GM21737 (cell line): ENCODE data around the gene YPEL1.

Experiments used
- ATAC-seq: cut with Tn5 transposase; IDR thresholded peaks from one replicate; pipeline ENCODE4 v1.9.1; 2021; ENCODE audit warnings: mild to moderate bottlenecking, moderate library complexity; ENCODE audit not compliant: unreplicated experiment

YPEL1 gene, protein sequence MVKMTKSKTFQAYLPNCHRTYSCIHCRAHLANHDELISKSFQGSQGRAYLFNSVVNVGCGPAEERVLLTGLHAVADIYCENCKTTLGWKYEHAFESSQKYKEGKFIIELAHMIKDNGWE

DNA sequence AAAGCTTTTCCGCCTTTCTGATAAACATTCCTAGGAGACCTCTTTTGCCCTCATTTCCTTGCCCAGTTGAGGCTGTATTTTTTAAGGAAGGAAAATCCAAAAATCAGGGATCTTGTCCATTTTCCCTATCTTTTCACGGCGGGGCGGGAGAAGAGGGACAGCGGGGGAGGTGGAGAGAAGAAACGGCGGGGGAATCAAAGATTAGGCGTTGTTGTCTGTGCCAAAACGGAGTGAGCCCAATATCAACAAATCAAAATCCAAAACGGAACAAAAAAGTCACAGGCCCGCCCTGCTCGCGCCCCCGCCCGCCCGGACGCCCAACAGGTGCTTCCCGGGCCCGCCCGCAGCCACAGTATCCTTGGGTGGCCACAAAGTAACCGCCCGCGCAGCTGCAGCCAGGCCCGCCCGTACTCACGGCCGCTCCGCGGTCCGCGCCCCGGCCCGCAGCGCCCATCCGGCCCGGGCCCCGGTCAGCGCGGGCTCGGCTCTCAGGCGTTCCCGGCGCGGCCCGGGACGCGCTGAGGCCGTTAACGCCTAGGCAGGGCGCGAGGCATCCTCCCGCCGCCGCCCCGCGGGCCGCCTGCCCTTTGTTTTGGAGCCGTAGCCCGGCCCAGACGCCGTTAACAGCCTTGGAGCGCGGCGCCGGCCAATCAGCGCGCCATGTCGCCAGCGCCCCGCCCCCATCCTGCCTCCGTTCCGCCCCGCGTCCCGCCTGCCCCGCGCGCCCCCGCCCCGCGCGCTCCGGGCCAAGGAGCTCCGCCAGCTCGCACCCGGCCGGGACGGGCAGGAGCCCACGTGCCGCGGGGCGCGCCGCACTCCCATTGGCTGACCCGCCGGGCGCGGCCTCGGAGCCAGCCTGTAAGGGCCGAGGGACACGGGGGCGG, at the start of gene YPEL1:
TSS of gene YPEL1 (minus strand) at position 595 of the 884 bp plus-strand sequence. CDS start 25,050 bp downstream, outside the sequence.
- peak; percentile 87 for ATAC-seq

DNA sequence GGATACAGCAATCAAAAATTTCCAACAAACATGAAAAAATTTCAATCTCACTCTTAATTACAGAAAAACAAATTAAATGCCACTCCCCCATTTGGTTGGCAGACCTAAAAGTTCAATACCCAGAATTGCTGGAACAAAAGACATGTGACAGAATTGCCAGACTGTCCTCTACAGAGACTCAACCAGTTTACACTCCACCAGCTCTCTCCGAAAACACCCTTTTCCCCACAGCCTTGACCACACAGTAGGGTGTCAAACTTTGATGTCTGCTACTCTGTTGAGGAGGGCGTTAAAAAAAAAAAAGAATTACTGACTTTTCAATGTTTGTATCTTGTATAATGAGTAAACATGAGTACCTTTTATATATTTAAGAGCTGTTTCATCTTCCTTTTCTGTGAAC, 44.7 kb upstream of the YPEL1 start:
- ATAC-seq: no peak

DNA sequence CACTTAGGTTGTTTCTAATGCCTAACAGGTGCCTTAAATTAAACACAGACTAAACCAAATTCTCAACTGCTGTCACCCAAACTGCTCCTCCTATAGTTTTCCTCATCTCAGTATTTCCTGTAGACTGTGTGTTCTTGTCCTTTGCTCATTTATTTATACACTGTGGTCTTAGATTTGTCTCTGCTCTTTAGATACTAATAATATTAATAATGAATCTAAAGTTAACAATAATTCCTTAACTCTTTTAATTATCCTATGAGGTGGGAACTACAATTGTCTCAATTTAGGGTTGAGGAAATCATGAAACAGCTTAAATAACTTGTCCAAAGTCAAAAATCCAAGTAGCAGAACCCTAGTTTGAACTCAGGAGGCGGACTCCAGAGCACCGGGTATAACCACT, 43.9 kb upstream of the YPEL1 start:
- no peak for ATAC-seq

DNA sequence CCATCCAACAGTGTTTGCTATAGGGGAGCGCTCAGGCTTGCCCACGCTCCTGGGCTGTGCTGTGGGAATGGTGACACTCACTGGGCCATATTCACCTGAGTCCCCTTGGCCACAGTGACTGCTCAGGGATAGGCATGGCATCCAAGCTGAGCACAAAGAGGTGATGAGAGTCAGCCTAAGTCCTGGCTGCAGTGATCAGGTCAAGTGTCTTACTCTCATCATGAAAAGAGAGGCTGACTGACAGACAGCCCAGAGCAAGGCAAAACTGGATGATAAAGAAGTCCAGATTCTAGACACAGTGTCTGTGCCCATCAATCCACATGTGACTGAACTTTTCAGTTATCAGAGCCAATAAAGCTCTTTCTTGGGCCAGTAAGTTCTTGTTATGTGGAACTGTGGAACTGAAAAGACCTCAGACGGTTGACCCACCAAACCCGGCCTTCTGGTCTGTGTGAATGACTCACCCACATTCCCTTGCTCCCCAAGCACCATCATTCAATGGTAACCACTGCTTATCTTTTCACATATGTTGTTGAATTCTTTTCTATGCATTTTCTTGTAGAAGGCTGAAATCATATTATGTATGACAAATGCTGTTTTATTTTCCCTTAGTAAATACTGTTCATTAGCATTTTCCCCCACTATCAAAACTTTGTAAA, 43.2 kb upstream of the YPEL1 start:
- ATAC-seq: no peak

DNA sequence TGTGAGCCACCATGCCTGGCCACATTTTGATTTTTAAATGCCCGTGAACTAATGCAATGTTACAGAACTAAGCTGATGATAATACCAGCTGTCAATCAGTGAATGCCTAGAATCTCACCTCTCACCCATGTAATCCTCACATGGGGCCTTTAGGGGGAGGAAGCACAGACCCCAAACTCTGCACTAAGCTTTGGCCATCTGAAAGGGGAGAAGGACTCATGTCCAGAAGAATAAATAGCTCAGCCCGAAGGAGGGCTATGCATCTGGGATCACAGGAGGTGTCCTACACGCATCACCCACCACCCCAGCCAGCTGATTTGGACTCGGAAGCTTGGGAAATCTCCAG, 36.0 kb upstream of the YPEL1 start:
- ATAC-seq: no peak

DNA sequence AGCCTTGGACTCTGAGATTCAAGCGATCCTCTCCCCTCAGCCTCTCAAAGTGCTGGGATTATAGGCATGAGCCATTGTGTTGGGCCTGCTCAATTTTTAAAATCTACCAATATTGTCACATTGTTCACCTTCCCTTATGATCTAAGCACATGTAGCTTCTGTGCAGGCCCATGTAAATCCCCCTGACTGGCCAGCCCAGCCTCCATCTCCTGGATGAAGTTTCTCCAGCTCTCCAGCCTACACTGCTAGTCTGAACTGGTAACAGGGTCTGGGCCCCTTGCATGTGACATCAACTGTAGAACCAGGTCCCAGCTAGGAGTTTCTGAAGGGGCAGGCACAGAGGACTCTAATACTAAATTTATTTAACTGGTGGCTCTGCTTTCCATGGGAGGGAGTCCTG, 32.8 kb upstream of the YPEL1 start:
- ATAC-seq: no peak

DNA sequence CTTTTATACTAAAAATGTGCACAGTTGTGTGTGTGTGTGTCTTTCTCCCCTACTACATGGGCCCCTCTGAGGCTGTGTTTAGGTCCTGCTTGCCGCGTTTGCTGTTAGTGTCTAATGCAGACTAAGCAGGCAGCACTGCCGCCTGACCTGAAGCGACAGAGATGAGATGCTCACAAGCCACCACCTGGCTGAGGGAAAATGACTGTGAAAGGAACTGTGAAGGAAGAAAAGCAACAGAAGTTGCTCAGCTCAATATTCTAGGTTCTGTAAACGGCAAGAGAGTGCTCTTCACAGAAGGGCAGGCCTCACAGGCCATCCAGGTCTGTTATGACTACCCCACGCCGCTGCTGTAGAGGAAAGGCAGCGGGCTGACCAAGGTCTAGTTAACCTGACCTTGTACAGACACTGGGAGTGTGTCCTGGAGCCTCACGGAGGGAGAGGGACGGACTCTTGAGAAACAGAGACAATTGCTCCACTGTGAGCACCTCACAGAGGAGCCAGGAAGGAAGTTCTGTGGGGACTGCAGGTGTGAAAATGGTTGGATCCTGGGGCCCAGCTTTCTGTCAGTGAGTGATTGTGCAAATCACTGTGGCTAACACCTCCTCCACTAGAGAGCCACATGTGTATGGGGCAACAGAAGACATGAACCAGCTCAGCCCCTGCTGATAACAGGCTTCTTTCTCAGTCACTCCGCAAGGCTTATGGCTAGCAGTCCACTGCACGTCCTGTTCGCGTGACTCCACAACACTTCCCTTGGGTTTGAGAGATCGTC, 31.3 kb upstream of the YPEL1 start:
- ATAC-seq: no peak

DNA sequence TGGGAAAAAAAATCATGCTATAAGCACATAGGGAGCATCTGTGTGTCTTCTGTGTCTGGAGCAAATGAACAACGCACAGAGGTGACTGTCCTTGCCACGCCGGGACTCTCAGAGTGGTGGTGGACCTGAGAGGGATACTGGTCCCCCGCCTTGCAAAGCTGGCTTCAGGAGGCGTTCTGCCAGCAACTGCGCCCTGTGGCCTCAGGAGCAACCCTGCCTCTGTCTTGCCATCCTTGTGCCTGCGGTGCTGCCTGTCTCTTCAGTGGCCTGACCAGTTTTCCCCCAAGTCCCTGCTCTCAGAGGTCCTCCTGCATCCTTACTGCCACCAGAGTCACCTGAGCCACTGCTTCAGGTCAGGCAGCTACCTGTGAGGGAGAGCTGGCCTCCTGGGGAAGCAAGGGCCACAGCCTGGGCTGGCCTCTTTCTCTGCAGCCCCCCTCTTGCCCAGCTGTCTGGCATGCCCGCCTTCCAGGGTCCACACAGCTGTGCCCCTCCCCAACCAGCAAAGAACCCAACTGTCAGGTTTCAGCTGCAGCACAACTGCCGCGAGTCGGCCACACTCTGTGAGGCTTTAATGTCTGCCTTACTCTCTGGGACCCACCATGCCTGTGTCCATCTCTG, 30.4 kb upstream of the YPEL1 start:
- ATAC-seq: no peak

DNA sequence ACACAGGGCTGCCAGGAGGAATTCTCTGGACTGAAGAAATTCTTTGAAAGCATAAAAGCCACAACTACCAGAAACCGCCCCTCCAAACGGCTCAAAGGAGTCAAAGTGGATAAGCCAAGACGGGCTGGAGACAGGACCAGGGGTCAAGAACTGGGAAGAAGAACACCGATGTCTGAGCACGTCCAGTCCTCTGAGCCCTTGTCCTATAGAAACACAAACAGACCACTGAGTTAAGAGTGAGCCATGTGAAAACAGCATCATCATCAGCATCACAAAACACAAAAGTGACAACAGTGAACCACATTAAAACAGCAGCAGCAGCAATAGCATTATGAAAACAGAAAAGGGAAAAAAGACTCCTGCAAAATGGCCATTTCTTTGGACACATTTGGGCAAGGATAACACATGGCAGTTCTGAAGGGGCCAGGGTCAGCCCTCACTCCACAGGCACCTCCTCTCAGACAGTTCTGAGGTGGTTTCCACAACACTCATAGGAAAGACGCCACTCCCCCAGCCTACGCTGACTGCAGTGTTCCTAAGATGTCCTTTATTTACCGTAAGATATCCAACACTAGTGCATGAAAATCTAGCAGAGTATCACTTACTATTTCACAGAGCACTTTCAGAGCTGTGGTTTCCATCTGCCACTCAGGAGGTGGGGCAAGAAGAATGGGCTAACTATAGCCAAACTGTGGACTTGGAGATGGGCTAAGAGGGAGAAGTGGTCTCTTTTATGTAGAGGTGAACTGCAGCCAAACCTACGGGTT, 28.6 kb upstream of the YPEL1 start:
- no peak for ATAC-seq

DNA sequence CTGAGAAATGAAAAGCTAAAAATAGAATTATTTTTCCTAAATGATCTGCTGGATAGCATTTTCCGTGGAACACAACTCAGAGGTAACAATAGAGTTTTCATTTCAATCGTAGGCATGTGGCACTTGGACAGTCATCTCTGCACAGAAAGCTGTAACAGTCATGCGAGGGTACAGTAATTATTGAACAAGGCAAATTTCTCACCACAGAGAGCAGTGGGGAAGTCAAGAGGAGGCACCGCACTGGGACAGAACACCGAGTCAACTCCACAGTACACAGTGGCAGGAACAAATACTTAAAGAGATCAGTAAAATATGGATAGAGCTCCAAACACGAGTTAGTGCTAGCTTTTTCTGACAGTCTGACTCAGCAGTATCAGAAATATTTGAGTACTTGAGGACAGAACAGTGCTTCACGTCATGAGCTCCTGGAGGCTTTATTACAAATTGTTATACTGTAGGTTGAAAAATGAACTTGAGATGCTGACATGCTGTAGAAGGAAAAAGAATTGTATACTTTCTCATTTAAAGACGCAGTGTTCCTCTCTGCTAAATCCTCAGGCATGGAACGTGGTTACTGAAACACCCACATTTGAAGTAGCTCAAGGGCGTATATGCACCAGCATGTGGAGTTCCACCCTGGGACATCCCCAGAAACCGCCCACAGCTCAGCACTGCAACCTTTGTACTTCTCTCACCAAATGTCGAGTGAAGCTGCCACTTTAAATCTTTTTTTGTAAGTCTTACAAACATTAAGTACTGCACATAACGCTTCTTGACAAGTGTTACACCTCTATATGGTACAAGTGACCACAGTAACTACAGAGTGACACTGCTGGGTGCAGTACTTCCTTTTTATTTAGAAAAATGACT, 27.4 kb upstream of the YPEL1 start:
- ATAC-seq: no peak

DNA sequence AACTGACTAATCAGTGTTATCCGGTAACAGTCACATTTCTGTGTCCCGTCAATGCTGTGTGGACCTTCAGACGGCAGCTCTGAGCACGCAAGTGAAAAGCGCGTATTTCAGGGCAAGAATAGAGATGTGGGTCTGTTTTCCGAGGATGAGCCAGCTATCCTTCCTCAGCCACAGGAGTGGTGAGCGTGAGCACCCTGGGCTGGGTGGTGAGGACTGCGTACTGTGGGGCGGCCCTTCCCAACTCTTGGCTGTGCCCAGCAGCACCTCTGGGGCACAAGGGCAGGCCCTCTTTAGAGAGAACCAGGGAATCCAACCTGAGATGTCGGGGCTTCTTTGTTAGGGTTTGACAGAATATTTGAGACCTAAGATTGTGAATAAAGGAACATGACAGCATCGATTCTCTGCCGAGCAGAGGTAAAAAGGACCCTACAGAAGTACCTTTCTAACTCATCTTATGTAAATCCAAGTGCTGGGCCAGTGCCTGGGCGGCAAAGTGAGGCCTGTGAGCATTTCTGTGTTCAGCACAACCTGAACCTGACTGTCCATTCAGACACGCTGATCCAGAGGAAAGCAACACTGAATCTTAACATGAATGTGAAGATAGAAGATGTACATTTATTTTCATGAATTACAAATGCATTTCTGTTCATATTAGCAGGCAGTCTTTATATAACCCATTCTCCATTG, 26.5 kb upstream of the YPEL1 start:
- ATAC-seq: no peak

DNA sequence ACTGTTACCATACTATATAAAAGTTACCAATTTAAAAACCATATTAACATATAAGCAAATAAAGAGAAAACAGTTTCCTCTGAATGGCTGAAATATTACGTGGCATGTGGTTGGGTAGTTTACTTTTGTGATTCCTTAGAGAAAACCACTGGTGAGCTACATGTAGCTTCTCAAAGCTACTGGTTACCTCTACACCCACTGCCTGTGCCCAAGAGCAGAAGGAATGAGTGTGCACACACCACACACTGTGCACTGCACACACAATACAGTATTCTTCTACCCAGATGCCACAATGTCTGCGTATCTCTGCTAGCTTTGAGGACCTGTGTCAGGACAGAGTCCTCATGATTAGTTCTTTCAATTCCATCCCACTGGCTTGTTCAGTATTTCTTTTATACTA, 25.5 kb upstream of the YPEL1 start:
- no peak for ATAC-seq

DNA sequence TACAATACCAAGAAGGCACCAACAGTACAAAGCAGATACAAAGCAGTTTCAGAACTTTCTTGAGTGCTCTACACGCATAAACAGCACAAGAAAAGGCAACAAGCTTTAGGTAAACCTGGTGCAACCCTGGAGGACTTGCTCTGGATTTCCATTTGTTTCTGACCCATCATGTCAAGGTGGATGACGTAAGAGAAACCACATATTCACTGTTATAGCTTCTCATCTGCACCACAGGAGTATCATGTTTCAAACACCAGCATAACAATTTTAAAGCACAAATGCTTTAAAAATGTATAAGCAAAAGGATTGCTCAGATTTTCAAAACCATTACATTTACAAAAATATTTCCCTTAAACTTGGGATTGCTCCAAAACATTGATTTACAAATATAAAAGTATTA, 25.0 kb upstream of the YPEL1 start:
- no peak for ATAC-seq

DNA sequence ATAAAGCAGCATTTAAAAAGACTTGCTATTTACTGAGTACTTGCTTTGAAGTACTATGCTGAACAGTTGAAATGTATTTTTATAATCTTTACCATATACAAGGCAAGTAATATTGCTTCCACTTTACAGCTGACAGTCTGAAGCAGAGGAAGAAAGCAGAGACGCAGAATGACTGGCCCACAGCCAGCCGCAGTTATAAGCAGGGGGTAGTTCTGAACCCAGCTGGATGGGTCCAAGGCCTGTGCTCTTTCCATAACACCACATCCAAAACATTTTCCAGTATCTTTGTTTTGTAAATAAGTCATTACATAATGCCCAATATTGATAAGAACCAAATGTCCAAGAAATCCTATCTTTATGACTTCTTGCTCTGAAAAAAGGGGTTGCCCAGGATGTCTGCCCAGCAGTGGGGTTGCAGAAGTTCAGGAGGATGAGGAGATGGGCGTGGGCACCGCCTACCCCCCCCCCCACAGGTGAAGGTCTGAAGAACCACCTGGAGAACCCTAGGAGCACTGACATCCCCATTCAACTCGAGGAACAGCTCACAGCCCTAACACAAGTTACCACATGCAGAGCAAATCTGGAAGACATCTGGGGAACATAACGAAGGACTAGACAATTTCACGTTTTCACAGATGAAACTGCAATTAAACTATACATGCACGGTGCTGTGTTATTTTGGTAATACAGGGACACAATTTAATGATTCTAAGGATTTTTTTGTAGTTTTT, 24.2 kb upstream of the YPEL1 start:
- no peak for ATAC-seq

DNA sequence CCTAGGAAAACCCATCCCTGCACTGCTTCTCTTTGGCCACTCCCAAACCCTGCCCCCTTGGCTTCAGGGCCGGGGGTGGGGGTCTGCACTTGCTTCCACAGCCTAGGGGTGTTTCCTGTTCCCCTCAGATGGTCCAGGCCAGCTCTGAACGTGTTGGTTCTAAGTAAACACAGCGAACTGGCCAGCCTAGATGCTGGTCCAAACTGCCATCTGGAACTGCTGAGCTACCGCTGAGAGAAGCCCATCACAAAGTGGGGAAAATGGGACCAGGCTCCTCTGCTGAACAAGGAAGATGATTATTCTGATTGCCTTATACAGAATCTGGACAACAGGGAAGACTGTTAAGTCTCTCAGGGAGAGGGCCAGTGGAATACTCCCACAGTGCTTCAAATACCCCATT, 23.5 kb upstream of the YPEL1 start:
- ATAC-seq: no peak

DNA sequence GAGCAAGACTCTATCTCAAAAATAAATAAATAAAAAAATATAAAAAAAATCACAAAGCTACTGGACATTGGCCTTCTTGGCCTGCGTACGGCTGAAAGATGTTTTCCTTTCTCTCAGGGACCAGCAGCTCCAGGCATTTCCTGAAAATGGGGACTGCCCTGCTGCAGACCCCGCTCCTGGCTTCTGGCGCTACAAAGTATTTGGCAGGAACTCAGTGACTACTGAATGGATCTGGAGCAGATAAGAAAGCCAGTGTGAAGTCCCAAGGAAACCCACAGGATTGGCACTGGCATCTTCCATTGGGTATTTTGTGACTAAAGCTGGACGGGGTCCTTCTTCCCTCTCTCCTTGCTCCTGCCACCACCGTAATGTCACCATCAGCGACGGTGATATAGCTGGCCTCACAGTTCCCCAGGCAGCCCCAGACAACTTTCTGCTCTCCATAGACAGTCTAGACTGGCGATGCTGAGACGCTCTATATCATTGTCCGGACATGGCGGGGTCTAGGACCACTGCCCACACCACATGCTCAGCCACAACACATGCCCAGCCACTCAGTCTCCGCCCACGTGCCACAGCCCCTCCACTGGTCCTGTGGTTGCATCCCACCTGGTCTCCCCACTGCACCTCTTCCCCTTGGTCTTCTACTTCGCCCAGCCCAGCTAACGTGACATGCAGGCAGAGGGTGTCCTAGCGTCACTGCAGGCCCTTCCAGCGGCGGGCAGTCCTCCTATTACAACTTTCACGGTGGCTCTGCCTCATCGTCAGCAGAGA, 22.7 kb upstream of the YPEL1 start:
- no peak for ATAC-seq

DNA sequence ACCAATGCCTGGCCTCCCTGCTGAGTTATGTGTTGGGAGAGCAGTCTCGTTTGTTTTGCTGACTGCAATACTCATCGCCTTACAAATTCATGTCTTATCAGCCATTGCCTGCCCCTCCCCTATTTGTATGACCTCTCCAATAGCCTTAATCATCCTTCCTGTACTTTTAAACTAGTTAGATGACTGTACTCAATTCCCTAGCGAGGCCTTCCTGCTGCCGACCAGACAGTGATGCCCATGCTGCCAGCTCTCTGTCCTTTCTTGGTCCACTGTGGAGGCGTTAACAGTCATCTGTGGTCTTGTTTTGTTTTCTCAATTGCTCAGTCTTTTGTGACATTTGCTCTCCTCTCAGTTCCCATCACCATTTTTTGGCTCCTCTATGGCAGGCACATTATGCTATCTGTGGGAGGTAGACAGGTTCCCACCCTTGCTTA, 20.3 kb upstream of the YPEL1 start:
- ATAC-seq: no peak
